Loucy (cell line): ENCODE data around the gene PURA.

Source experiments
- EZH2phosphoT487 ChIP-seq: fragments of 200-600 bp; IDR thresholded peaks from 2 replicates; pipeline ENCODE4 v1.6.1; 2018; ENCODE audit warnings: antibody characterized with exemption, mild to moderate bottlenecking, moderate library complexity, borderline replicate concordance
- TF ChIP-seq, protein P1 (sequence below): fragments of 200-600 bp; sonication (generic); conservative IDR thresholded peaks from 2 replicates; pipeline ENCODE4 v1.5.1; 2014; ENCODE audit warnings: mild to moderate bottlenecking, antibody characterized with exemption, low read length

DNA sequence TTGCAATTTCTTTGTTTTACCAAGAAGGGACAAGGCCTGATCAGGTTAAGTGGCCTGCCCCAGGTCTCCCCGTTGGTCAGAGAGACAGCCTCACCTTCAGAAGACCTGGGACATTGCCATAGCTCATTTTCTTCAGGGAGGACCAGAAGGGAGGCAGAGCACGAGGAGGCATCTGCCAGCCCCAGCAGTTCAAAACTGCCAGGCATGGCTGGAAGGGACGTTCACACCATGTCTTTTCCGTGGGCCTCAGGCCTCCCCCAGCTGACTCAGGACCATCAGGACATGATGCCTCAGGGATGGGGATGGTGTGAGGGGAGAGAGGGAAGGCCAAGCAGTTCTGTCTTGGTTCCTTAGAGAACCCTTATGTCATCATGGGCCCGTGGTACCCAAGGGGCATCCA, 28.3 kb downstream of the PURA start:
- TF ChIP-seq, protein P1, sequence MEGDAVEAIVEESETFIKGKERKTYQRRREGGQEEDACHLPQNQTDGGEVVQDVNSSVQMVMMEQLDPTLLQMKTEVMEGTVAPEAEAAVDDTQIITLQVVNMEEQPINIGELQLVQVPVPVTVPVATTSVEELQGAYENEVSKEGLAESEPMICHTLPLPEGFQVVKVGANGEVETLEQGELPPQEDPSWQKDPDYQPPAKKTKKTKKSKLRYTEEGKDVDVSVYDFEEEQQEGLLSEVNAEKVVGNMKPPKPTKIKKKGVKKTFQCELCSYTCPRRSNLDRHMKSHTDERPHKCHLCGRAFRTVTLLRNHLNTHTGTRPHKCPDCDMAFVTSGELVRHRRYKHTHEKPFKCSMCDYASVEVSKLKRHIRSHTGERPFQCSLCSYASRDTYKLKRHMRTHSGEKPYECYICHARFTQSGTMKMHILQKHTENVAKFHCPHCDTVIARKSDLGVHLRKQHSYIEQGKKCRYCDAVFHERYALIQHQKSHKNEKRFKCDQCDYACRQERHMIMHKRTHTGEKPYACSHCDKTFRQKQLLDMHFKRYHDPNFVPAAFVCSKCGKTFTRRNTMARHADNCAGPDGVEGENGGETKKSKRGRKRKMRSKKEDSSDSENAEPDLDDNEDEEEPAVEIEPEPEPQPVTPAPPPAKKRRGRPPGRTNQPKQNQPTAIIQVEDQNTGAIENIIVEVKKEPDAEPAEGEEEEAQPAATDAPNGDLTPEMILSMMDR = no peak
- TF ChIP-seq EZH2phosphoT487 = no peak
